GM18507 (cell line): ENCODE measurements around the gene TRPM2.
"Not testable (repeated sequence)": the region's sequence is repeated elsewhere in the genome, so short reads cannot be mapped to it uniquely, and the experiment has no call there.

Experiments used
- DNase-seq: peaks from one replicate; pipeline ENCODE4 v3.0.0; 2011; ENCODE audit warnings: low read depth; ENCODE audit not compliant: insufficient read length; ENCODE audit errors: extremely low spot score
- FAIRE-seq: peaks from 2 replicates; lab custom pipeline; 2011; peaks lifted over from hg19 to GRCh38; lab: Jason Lieb, UNC

Gene TRPM2

GRCh38 chr21:44403106-44404020 is 49.9 kb downstream of the TRPM2 start:
- no peak for FAIRE-seq
- DNase-seq, result no peak

DNA sequence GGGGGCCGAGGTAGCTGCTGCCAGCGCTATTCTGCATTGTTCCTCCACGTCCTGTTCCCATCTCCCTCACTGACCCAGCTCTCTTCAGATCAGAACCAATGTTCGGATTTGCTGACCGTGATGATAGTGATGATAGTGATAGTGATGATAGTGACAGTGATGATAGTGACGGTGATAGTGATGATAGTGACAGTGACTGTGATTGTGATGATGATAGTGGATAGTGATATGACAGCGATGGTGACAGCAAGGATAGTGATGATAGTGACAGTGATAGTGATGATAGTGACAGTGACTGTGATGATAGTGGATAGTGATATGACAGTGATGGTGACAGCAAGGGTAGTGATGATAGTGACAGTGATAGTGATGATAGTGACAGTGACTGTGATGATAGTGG is 51.1 kb downstream of the TRPM2 start:
- not testable (repeated sequence) for DNase-seq, FAIRE-seq

- no peak for DNase-seq
- no peak for FAIRE-seq
Measured at GRCh38 chr21:44405091-44405947, 51.9 kb downstream of the TRPM2 start.

DNA sequence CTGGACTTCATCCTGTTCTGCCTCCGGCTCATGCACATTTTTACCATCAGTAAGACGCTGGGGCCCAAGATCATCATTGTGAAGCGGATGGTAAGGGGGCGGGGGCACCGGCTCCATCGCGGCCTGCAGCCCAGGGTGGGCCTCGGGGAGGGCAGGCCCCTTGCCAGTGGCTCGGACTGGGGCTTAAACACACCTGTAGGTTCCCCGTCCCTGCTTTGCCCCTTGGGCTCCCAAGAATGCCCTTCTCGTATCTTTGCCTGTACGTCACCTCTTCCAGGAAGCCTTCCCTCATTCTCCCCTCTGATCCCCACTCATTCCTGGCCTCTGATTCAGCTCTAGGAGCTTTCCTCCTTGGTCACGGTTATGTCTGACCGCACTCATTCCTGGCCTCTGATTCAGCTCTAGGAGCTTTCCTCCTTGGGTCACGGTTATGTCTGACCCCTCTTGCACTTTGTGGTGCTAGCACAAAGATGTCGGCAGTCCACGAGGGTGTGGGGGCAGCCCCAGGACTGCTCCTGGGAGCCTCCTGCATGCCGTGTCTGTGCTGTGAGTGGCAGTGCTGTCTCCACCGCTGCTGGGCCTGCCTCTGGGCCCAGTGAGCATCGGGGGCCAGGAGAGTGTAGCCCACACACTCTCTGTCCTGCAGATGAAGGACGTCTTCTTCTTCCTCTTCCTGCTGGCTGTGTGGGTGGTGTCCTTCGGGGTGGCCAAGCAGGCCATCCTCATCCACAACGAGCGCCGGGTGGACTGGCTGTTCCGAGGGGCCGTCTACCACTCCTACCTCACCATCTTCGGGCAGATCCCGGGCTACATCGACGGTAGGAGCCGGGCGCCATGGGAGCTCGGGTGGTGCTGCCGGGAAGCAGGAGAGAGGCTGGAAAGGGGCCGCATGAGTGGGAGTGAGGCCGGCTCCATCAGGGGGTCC is 52.8 kb downstream of the TRPM2 start:
- DNase-seq (no peak), FAIRE-seq (no peak)

- FAIRE-seq, result no peak
- DNase-seq, result no peak
Measured at GRCh38 chr21:44406953-44407352, 53.5 kb downstream of the TRPM2 start.

GRCh38 chr21:44407493-44407892 is 54.1 kb downstream of the TRPM2 start:
- FAIRE-seq (no peak), DNase-seq (no peak)

- no peak for FAIRE-seq
- no peak for DNase-seq
Measured at GRCh38 chr21:44408226-44408625, 54.8 kb downstream of the TRPM2 start.

- DNase-seq, result no peak
- no peak for FAIRE-seq
Measured at GRCh38 chr21:44413566-44414290, 60.3 kb downstream of the TRPM2 start.

GRCh38 chr21:44414291-44415072 is 61.1 kb downstream of the TRPM2 start:
- DNase-seq, result no peak

GRCh38 chr21:44415073-44416025 is 61.9 kb downstream of the TRPM2 start:
- FAIRE-seq, result no peak
- DNase-seq, result no peak

More at GRCh38 chr21:44414291-44415072, 61.1 kb downstream of the TRPM2 start:
- FAIRE-seq, result no peak

- DNase-seq (no peak), FAIRE-seq (no peak)
Measured at GRCh38 chr21:44416193-44416592, 62.8 kb downstream of the TRPM2 start.

- not testable (repeated sequence) for FAIRE-seq, DNase-seq
Measured at GRCh38 chr21:44417621-44418107, 64.2 kb downstream of the TRPM2 start.

DNA sequence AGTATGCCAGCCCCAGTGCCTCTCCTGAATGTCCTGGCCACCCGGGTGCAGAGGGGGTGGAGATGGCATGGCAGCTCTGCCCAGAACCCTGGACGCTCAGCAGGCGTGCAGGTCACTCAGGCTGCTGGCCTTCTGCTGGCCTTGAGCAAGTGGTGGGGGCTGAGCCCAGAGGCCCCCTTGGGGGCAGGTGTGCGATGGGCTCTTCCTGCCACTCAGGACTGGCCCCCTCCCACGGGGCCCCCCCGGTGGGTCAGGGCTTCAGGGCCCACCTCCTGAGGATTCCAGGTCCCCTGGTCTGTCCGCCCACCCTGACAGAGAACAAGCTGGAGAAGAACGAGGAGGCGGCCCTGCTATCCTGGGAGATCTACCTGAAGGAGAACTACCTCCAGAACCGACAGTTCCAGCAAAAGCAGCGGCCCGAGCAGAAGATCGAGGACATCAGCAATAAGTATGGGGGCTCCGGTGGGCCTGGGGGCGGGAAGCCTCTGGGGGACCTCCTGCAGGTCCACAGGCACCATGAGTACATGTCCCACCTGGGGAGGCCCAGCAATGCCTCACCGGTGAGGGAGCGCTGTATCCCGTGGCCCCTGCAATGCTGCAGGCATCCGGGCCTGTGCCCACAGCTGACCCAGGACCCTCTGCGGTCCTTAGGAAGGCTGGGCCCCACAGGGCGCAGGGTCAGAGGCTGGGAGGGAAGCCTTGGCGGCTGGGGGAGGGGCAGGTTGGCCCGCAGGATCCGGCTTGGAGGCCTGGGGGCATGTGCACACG is 64.9 kb downstream of the TRPM2 start:
- no peak for DNase-seq
- no peak for FAIRE-seq

GRCh38 chr21:44418876-44419230 is 65.4 kb downstream of the TRPM2 start:
- DNase-seq (no peak), FAIRE-seq (no peak)

- DNase-seq (no peak), FAIRE-seq (no peak)
Measured at GRCh38 chr21:44419679-44420078, 66.3 kb downstream of the TRPM2 start.
